ENCODE results near the gene CECR2.

- TF ChIP-seq POLR2A (IDR thresholded peaks at IDR 0.05) (no peak), CTCF (IDR thresholded peaks at IDR 0.05) (no peak)
Measured at GRCh38 chr22:17472932-17473331, 103.7 kb downstream of the CECR2 start.
